WTC11 (cell line): ENCODE data around the gene ALOX15B. TPM values are rescaled to one million over a fixed set of nuclear protein-coding genes. Genes with fewer than 3 reads are reported as not detected.
A peak's percentile ranks its signal among the peaks of the same experiment; 100 is the strongest.

ENCODE experiments used
- ATF1 ChIP-seq: sonication (generic); formaldehyde crosslinking; IDR thresholded peaks from 2 replicates; pipeline ENCODE4 v1.8.1; 2023; ENCODE audit warnings: mild to moderate bottlenecking, moderate library complexity, missing genetic modification reagents
- ATF6 ChIP-seq: sonication (generic); formaldehyde crosslinking; IDR thresholded peaks from 2 replicates; pipeline ENCODE4 v1.8.1; 2023; ENCODE audit warnings: mild to moderate bottlenecking, missing genetic modification reagents
- E2F4 ChIP-seq: sonication (generic); formaldehyde crosslinking; IDR thresholded peaks from 2 replicates; pipeline ENCODE4 v1.8.1; 2022; ENCODE audit warnings: low read depth, mild to moderate bottlenecking, moderate library complexity, missing genetic modification reagents, borderline replicate concordance
- FOXK1 ChIP-seq: sonication (generic); formaldehyde crosslinking; IDR thresholded peaks from 2 replicates; pipeline ENCODE4 v1.8.0; 2022; ENCODE audit warnings: mild to moderate bottlenecking, moderate library complexity, missing genetic modification reagents
- FOXP1 ChIP-seq: sonication (generic); formaldehyde crosslinking; IDR thresholded peaks from 2 replicates; pipeline ENCODE4 v1.8.0; 2022; ENCODE audit warnings: missing genetic modification reagents, mild to moderate bottlenecking, moderate library complexity, borderline replicate concordance
- FOXP4 ChIP-seq: sonication (generic); formaldehyde crosslinking; IDR thresholded peaks from 2 replicates; pipeline ENCODE4 v1.8.0; 2022; ENCODE audit warnings: mild to moderate bottlenecking, missing genetic modification reagents
- GRHL2 ChIP-seq: fragments of 250-450 bp; sonication (Bioruptor Pico); IDR thresholded peaks from 2 replicates; pipeline ENCODE4 v1.8.0; 2022; ENCODE audit warnings: mild to moderate bottlenecking, moderate library complexity; ENCODE audit not compliant: insufficient replicate concordance, severe bottlenecking
- HMGA2 ChIP-seq: fragments of 250-450 bp; sonication (Bioruptor Pico); IDR thresholded peaks from 2 replicates; pipeline ENCODE4 v1.4.0; 2021; ENCODE audit warnings: mild to moderate bottlenecking, moderate library complexity
- KAT7 ChIP-seq: sonication (generic); formaldehyde crosslinking; IDR thresholded peaks from 2 replicates; pipeline ENCODE4 v1.8.1; 2023; ENCODE audit warnings: missing genetic modification reagents, mild to moderate bottlenecking, borderline replicate concordance
- MAX ChIP-seq: sonication (generic); formaldehyde crosslinking; IDR thresholded peaks from 2 replicates; pipeline ENCODE4 v1.8.0; 2022; ENCODE audit warnings: mild to moderate bottlenecking, missing genetic modification reagents
- RELA ChIP-seq: sonication (generic); formaldehyde crosslinking; IDR thresholded peaks from 2 replicates; pipeline ENCODE4 v1.8.1; 2022; ENCODE audit warnings: missing genetic modification reagents, mild to moderate bottlenecking, borderline replicate concordance
- TCF7 ChIP-seq: sonication (generic); formaldehyde crosslinking; IDR thresholded peaks from 2 replicates; pipeline ENCODE4 v1.8.0; 2022; ENCODE audit warnings: mild to moderate bottlenecking, low read depth, missing genetic modification reagents, moderate library complexity
- USF2 ChIP-seq: sonication (generic); formaldehyde crosslinking; IDR thresholded peaks from 2 replicates; pipeline ENCODE4 v1.8.1; 2023; ENCODE audit warnings: mild to moderate bottlenecking, missing genetic modification reagents, moderate library complexity
- ZBTB43 ChIP-seq: sonication (generic); formaldehyde crosslinking; IDR thresholded peaks from 2 replicates; pipeline ENCODE4 v1.8.1; 2023; ENCODE audit warnings: mild to moderate bottlenecking, missing genetic modification reagents
- ZMAT4 ChIP-seq: fragments of 250-450 bp; sonication (Bioruptor Pico); IDR thresholded peaks from 2 replicates; pipeline ENCODE4 v1.9.0; 2021; ENCODE audit warnings: mild to moderate bottlenecking
- ZNF138 ChIP-seq: sonication (generic); formaldehyde crosslinking; conservative IDR thresholded peaks from 2 replicates; pipeline ENCODE4 v1.8.1; 2022; ENCODE audit warnings: mild to moderate bottlenecking, moderate library complexity, missing genetic modification reagents
- ZNF396 ChIP-seq: fragments of 250-450 bp; sonication (Bioruptor Pico); IDR thresholded peaks from 2 replicates; pipeline ENCODE4 v1.8.0; 2021; ENCODE audit warnings: mild to moderate bottlenecking, moderate library complexity, borderline replicate concordance
- total RNA-seq: library from RNA; stranded (reverse); gene quantifications from 3 replicates; pipeline ENCODE4 v1.2.3, GENCODE V29; 2021
- TF ChIP-seq, protein P1 (sequence below): sonication (generic); formaldehyde crosslinking; IDR thresholded peaks from 2 replicates; pipeline ENCODE4 v1.8.1; 2023; ENCODE audit warnings: mild to moderate bottlenecking, missing genetic modification reagents, borderline replicate concordance
- TF ChIP-seq, protein P2 (sequence below): sonication (generic); formaldehyde crosslinking; conservative IDR thresholded peaks from 2 replicates; pipeline ENCODE4 v1.8.1; 2023; ENCODE audit warnings: mild to moderate bottlenecking, low read depth, missing genetic modification reagents, moderate library complexity
- TF ChIP-seq, protein P3 (sequence below): fragments of 250-450 bp; sonication (Bioruptor Pico); conservative IDR thresholded peaks from 2 replicates; pipeline ENCODE4 v1.9.0; 2021; ENCODE audit warnings: mild to moderate bottlenecking

Gene ALOX15B
- total RNA-seq, 1 experiment from 2014 or later, result 0.22 TPM

DNA sequence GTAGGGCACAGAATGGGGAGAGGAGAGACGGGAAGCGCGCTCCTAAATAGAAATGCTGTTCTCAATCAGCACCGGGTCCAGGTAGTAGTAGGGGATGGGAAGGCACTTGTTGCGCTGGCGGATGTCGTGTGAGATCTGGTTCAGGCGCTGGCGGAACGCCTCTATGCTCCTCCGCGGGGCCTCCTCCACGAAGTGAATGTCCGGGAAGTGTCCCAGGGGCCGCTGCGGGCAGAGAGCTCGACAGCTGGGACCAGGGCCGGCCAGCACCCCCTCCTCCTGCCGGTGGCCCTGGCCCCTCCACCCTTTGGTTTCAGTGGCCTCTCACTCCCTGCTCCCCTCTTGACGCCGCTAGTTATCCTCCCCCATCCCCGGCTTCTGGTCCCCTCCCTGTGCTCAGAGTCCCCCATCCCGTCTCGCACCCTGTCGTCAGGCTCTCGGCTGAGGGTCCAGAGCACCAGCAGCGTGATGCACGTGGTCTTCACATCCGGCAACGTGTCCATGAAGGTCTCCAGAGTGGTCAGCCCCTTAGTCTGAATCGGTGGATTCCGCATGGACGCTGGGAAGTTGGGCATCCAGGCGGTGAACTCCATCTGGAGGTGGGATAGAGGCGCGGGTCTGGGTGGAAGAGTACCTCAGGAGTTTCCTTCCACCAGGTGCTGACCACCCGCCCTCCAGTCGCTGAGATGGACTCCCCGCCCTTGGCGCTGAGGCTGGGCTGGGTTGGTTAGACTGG, 34.0 kb downstream of the ALOX15B start (continued):
- TF ChIP-seq, protein P1, sequence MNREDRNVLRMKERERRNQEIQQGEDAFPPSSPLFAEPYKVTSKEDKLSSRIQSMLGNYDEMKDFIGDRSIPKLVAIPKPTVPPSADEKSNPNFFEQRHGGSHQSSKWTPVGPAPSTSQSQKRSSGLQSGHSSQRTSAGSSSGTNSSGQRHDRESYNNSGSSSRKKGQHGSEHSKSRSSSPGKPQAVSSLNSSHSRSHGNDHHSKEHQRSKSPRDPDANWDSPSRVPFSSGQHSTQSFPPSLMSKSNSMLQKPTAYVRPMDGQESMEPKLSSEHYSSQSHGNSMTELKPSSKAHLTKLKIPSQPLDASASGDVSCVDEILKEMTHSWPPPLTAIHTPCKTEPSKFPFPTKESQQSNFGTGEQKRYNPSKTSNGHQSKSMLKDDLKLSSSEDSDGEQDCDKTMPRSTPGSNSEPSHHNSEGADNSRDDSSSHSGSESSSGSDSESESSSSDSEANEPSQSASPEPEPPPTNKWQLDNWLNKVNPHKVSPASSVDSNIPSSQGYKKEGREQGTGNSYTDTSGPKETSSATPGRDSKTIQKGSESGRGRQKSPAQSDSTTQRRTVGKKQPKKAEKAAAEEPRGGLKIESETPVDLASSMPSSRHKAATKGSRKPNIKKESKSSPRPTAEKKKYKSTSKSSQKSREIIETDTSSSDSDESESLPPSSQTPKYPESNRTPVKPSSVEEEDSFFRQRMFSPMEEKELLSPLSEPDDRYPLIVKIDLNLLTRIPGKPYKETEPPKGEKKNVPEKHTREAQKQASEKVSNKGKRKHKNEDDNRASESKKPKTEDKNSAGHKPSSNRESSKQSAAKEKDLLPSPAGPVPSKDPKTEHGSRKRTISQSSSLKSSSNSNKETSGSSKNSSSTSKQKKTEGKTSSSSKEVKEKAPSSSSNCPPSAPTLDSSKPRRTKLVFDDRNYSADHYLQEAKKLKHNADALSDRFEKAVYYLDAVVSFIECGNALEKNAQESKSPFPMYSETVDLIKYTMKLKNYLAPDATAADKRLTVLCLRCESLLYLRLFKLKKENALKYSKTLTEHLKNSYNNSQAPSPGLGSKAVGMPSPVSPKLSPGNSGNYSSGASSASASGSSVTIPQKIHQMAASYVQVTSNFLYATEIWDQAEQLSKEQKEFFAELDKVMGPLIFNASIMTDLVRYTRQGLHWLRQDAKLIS (CRISPR knock-in tag), result no peak
- peak; percentile 40; the same call in 1 of the 2 replicates for TF ChIP-seq USF2
- TF ChIP-seq, protein P2, sequence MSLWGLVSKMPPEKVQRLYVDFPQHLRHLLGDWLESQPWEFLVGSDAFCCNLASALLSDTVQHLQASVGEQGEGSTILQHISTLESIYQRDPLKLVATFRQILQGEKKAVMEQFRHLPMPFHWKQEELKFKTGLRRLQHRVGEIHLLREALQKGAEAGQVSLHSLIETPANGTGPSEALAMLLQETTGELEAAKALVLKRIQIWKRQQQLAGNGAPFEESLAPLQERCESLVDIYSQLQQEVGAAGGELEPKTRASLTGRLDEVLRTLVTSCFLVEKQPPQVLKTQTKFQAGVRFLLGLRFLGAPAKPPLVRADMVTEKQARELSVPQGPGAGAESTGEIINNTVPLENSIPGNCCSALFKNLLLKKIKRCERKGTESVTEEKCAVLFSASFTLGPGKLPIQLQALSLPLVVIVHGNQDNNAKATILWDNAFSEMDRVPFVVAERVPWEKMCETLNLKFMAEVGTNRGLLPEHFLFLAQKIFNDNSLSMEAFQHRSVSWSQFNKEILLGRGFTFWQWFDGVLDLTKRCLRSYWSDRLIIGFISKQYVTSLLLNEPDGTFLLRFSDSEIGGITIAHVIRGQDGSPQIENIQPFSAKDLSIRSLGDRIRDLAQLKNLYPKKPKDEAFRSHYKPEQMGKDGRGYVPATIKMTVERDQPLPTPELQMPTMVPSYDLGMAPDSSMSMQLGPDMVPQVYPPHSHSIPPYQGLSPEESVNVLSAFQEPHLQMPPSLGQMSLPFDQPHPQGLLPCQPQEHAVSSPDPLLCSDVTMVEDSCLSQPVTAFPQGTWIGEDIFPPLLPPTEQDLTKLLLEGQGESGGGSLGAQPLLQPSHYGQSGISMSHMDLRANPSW (CRISPR knock-in tag), result no peak
- no peak for TF ChIP-seq KAT7
- TF ChIP-seq RELA, result no peak
- no peak for TF ChIP-seq HMGA2
- no peak for TF ChIP-seq ZNF396 (CRISPR knock-in tag)
- TF ChIP-seq ZBTB43, result no peak
- TF ChIP-seq TCF7 (CRISPR knock-in tag), result no peak
- no peak for TF ChIP-seq E2F4 (CRISPR knock-in tag)
- TF ChIP-seq ATF1 (CRISPR knock-in tag), result no peak
- TF ChIP-seq FOXP4, result no peak
- TF ChIP-seq ATF6 (CRISPR knock-in tag), result no peak
- no peak for TF ChIP-seq ZNF138
- TF ChIP-seq FOXK1, result no peak
- TF ChIP-seq ZMAT4 (CRISPR knock-in tag), result no peak
- TF ChIP-seq MAX, result peak; percentile 85
- TF ChIP-seq, protein P3, sequence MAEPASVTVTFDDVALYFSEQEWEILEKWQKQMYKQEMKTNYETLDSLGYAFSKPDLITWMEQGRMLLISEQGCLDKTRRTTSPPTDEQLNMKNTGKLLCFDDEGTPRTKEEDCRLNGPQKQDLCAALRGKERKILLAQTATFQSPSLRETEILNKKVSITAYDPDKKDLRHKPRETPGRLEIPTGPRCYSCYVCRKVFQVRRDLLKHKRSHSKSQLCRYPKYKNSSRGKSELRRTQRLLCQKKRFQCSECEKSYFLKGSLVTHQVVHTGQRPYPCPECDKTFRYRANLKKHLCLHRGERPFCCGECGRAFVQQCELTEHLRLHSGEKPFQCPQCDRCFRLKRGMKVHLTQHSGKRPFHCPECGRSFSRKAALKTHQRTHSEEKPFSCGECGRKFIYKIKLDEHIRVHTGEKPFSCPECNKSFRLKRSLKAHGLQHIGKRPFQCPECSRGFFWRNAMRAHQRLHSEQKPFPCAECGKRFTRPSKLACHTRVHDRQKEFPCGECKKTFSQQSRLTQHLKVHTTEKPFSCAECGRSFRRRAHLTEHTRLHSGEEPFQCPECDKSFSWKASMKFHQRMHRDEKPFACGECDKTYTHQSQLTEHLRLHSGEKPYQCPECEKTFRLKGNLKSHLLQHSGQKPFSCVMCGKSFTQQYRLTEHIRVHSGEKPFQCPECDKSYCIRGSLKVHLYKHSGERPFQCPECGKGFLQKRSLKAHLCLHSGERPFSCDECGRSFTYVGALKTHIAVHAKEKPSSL (CRISPR knock-in tag), result no peak
- TF ChIP-seq FOXP1 (CRISPR knock-in tag), result peak; percentile 78; the same call in 1 of the 2 replicates
- TF ChIP-seq GRHL2, result no peak
